PC-9 (cell line): ENCODE measurements around the gene DRGX. TPM values are rescaled to one million over a fixed set of nuclear protein-coding genes. Genes with fewer than 3 reads are reported as not detected.

Experiments
- BruUV-seq: library from RNA; stranded (reverse); fragments of 400-500 nt; replicated peaks from 2 replicates; lab custom pipeline; 2021; lab: Mats Ljungman, UMichigan
- CTCF ChIA-PET: fragments of 300-600 bp; sonication (Branson Sonifier 250); formaldehyde crosslinking; loops from one replicate; lab custom pipeline; 2022; ENCODE audit warnings: antibody characterized with exemption; lab: Charles Lee
- POLR2A ChIA-PET: fragments of 300-600 bp; sonication (Branson Sonifier 250); formaldehyde crosslinking; loops from one replicate; lab custom pipeline; 2022; ENCODE audit warnings: antibody characterized with exemption; ENCODE audit not compliant: unreplicated experiment; lab: Charles Lee
- DNase-seq, 2 experiments: peaks; one replicate each; pipeline versions ENCODE4 v3.0.0 to v3.0.0-alpha.2; 2015 to 2022; ENCODE audit warnings: mixed read lengths in 1 of 2
- H2AFZ ChIP-seq: fragments of 200-600 bp; sonication (generic); 2 replicates; pipeline ENCODE4 v1.8.1; 2017; ENCODE audit warnings: antibody characterized with exemption
- H3F3A ChIP-seq: fragments of 200-600 bp; sonication (generic); 2 replicates; pipeline ENCODE4 v1.8.1; 2017; ENCODE audit warnings: antibody characterized with exemption, mild to moderate bottlenecking, low read depth; ENCODE audit not compliant: insufficient read depth
- H3K27ac ChIP-seq: fragments of 200-600 bp; sonication (generic); 2 replicates; pipeline ENCODE4 v1.6.1; 2016; ENCODE audit warnings: mixed run types
- H3K27me3 ChIP-seq: fragments of 200-600 bp; sonication (generic); 2 replicates; pipeline ENCODE4 v1.6.1; 2016; ENCODE audit warnings: low read depth, mixed run types; ENCODE audit not compliant: insufficient read depth
- H3K36me3 ChIP-seq: fragments of 200-600 bp; sonication (generic); 2 replicates; pipeline ENCODE4 v1.6.1; 2016; ENCODE audit warnings: low read depth, mixed run types
- H3K4me1 ChIP-seq: fragments of 200-600 bp; sonication (generic); replicated peaks from 2 replicates; pipeline ENCODE4 v1.6.1; 2016; ENCODE audit warnings: mixed run types; ENCODE audit not compliant: insufficient read depth
- H3K4me2 ChIP-seq: fragments of 200-600 bp; sonication (generic); 2 replicates; pipeline ENCODE4 v1.6.1; 2017; ENCODE audit warnings: mixed run types
- H3K4me3 ChIP-seq: fragments of 200-600 bp; sonication (generic); 2 replicates; pipeline ENCODE4 v1.6.1; 2016; ENCODE audit warnings: mixed run types
- H3K79me2 ChIP-seq: fragments of 200-600 bp; sonication (generic); 2 replicates; pipeline ENCODE4 v1.6.1; 2017; ENCODE audit warnings: low read depth, mixed run types
- H3K9me2 ChIP-seq: fragments of 200-600 bp; sonication (generic); 2 replicates; pipeline ENCODE4 v1.8.1; 2017; ENCODE audit warnings: mild to moderate bottlenecking; ENCODE audit not compliant: insufficient read depth
- H3K9me3 ChIP-seq: fragments of 200-600 bp; sonication (generic); 2 replicates; pipeline ENCODE4 v1.8.1; 2016; ENCODE audit warnings: low read depth; ENCODE audit not compliant: insufficient read depth
- H4K20me1 ChIP-seq: fragments of 200-600 bp; sonication (generic); 2 replicates; pipeline ENCODE4 v1.8.1; 2017; ENCODE audit not compliant: insufficient read depth
- EZH2 ChIP-seq: fragments of 200-600 bp; sonication (generic); IDR thresholded peaks from 2 replicates; pipeline ENCODE4 v1.8.0; 2017; ENCODE audit warnings: antibody characterized with exemption, low read depth
- intact Hi-C: fragments of 100-400 bp; cut with micrococcal nuclease; formaldehyde crosslinking; loops from one replicate; pipeline ENCODE4 v1.10.0; 2022; ENCODE audit not compliant: unreplicated experiment
- total RNA-seq: library from RNA; stranded (reverse); gene quantifications from 2 replicates; pipeline ENCODE4 v1.2.3, GENCODE V29; 2021
- TF ChIP-seq, protein P1 (sequence below): fragments of 200-600 bp; sonication (generic); conservative IDR thresholded peaks from 2 replicates; pipeline ENCODE4 v1.6.1; 2017; ENCODE audit warnings: mixed run types, antibody characterized with exemption, mild to moderate bottlenecking, moderate library complexity

The DRGX gene
- total RNA-seq, 1 experiment from 2014 or later, result not detected

DNA sequence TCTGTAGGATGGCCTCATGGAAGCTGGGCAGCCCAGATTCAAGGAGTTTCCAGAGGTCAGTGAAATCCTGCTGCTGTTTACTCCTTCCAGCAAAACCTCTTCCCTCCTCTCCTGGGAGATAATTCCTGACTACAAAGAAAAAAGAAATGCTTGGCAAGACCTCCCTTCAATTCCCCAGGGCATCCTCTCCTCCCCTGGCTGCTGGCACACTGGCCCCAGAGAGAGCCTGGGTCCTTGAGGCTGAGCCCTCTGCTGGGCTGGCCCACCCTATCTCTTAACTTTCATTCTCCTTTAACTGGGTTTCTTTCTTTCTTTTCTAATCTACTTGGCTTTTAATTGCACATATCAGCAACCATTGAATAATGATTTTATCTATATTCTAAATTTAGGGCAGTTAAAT, 7.7 kb downstream of the DRGX start:
- Histone ChIP-seq H3K9me3 (no peaks in the 10 kb centered on the region), H3K36me3 (no peaks in the 10 kb centered on the region), H3K9me2 (no peaks in the 10 kb centered on the region), H3F3A (peaks cover 15% of the 10 kb centered on the region; the same call in 1 of the 2 replicates), H2AFZ (no peak overlapping the region), H3K4me1 (peaks cover 7% of the 10 kb centered on the region), H3K79me2 (no peaks in the 10 kb centered on the region), H3K27me3 (peaks cover 29% of the 10 kb centered on the region), H3K4me2 (no peak overlapping the region), H3K4me3 (no peak overlapping the region), H4K20me1 (peaks cover 3% of the 10 kb centered on the region; the same call in 1 of the 2 replicates), H3K27ac (no peak overlapping the region)
- intact Hi-C loops, result no loop called here
- no peak for TF ChIP-seq EZH2
- TF ChIP-seq, protein P1, sequence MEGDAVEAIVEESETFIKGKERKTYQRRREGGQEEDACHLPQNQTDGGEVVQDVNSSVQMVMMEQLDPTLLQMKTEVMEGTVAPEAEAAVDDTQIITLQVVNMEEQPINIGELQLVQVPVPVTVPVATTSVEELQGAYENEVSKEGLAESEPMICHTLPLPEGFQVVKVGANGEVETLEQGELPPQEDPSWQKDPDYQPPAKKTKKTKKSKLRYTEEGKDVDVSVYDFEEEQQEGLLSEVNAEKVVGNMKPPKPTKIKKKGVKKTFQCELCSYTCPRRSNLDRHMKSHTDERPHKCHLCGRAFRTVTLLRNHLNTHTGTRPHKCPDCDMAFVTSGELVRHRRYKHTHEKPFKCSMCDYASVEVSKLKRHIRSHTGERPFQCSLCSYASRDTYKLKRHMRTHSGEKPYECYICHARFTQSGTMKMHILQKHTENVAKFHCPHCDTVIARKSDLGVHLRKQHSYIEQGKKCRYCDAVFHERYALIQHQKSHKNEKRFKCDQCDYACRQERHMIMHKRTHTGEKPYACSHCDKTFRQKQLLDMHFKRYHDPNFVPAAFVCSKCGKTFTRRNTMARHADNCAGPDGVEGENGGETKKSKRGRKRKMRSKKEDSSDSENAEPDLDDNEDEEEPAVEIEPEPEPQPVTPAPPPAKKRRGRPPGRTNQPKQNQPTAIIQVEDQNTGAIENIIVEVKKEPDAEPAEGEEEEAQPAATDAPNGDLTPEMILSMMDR, result no peak
- ChIA-PET CTCF (no interaction called here), POLR2A (no interaction called here)
- no TSS peak for BruUV-seq
- no peak for DNase-seq

DNA sequence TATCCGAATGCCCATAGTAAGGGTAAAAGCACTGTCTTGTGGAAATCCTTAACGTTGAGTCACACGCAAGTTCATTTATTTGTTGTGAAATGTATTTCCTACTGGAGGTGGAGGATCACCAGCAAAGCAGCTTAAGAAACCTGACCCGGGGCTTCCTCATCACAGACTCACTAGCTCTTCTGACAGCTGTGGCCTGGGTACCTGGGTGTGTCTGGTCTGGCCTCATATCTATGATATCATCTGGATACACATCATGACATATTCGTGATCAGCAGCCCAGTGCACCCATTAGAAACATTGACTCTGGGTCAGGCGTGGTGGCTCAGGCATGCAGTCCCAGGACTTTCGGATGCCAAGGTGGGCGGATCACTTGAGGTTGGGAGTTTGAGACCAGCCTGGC, 8.8 kb downstream of the DRGX start:
- Histone ChIP-seq H3K9me2 (no peaks in the 10 kb centered on the region), H3K9me3 (no peaks in the 10 kb centered on the region), H3K27me3 (peaks cover 21% of the 10 kb centered on the region), H4K20me1 (peaks cover 3% of the 10 kb centered on the region; the same call in 1 of the 2 replicates), H2AFZ (peak overlapping the region; percentile 63; the same call in 1 of the 2 replicates), H3K4me2 (peak overlapping the region; percentile 64), H3K27ac (peak overlapping the region; percentile 38; the same call in 1 of the 2 replicates), H3K4me3 (no peak overlapping the region), H3K36me3 (no peaks in the 10 kb centered on the region), H3K4me1 (peaks cover 7% of the 10 kb centered on the region), H3F3A (peaks cover 15% of the 10 kb centered on the region; the same call in 1 of the 2 replicates), H3K79me2 (no peaks in the 10 kb centered on the region)
- TF ChIP-seq, protein P1, result no peak
- TF ChIP-seq EZH2, result no peak
- BruUV-seq, result no TSS peak
- intact Hi-C loops, result no loop called here
- ChIA-PET POLR2A (no interaction called here), CTCF (no interaction called here)
- peak; percentile 48 to 97 for DNase-seq

DNA sequence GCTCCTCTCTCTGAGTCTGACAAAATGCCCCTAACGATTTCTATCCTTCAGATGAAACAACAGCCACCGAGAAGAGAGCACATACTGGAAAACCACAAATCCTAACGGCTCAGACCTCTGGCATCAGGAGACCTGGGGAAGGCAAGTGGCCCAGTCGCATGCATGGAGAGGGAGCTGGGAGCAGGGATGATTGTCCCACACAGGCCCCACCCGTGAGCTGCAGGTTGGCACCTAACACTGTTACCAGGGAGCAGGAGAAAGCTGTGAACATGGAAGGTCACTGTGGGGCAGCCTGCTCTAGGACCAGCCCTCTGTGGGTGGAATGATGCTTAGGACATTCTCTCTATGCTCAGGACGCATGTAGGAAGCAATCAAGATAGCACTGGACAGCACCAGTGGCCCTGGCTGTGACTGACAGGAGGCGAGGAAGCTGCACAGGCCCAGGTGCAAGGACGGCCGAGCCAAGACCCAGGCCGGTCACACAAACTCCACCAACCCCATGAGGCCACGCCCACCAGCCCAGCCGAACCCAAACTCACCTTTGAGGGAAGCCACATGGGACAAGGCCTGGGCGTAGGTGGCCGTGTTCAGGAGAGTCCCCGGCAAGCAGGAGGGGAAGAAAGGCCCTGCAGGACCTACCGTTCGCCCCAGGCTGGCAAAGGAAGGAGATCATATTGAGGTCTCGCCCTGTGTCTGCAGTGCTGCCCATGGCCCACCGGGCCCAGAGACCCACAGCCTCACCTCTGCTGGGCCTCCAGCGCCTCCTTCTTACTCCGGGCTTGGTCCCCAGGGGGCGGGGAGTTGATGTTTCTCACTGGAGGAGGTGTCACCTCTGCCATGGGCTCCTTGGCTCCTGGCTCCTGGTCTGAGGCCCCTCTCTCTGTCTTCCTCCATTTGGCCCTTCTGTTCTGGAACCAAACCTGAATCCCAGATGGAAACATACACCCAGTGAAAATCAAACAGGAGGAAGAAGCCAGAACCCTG, 9.7 kb downstream of the DRGX start:
- Histone ChIP-seq H3K27me3 (peaks cover 16% of the 10 kb centered on the region), H4K20me1 (peaks cover 3% of the 10 kb centered on the region; the same call in 1 of the 2 replicates), H3K4me3 (no peak overlapping the region), H3K9me3 (no peaks in the 10 kb centered on the region), H3F3A (peaks cover 15% of the 10 kb centered on the region; the same call in 1 of the 2 replicates), H3K79me2 (no peaks in the 10 kb centered on the region), H2AFZ (peak overlapping the region; percentile 63; the same call in 1 of the 2 replicates), H3K9me2 (no peaks in the 10 kb centered on the region), H3K27ac (peak overlapping the region; percentile 38; the same call in 1 of the 2 replicates), H3K4me1 (peaks cover 7% of the 10 kb centered on the region), H3K4me2 (peak overlapping the region; percentile 64), H3K36me3 (no peaks in the 10 kb centered on the region)
- intact Hi-C loops, result no loop called here
- CTCF ChIA-PET, result no interaction called here
- POLR2A ChIA-PET, result no interaction called here
- DNase-seq, result no peak
- no TSS peak for BruUV-seq
- no peak for TF ChIP-seq EZH2
- TF ChIP-seq, protein P1, result no peak
